Ramos (cell line): Measurements from ENCODE around the gene TCF4.
"Not testable (repeated sequence)": the region's sequence is repeated elsewhere in the genome, so short reads cannot be mapped to it uniquely, and the experiment has no call there.

Source experiments
- in situ Hi-C: fragments of 300-500 bp; cut with MboI; formaldehyde crosslinking; loops from one replicate; pipeline ENCODE4 v1.14.3; 2022; ENCODE audit warnings: low sequenced_read_pairs; ENCODE audit not compliant: unreplicated experiment

The TCF4 gene

DNA sequence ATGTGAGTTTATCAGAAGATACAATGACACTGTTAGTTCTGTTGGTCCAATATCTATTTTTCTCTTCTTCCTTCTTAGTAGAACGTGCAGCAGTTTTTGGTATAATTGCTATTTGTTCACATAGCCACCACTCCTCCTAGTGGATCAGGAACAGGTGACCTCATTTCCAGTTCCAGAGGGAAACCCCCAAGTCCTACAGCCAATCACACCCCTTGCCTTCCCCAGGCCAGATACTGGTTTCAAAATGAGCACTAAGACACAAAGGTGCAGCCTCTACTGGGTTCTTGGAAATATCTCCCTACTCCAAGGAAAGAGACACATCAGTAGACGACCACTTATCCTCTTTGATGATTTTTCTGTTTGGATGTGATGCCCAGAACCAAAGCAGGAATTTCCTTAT, 103.2 kb downstream of the TCF4 start:
- in situ Hi-C loops: no loop called here

DNA sequence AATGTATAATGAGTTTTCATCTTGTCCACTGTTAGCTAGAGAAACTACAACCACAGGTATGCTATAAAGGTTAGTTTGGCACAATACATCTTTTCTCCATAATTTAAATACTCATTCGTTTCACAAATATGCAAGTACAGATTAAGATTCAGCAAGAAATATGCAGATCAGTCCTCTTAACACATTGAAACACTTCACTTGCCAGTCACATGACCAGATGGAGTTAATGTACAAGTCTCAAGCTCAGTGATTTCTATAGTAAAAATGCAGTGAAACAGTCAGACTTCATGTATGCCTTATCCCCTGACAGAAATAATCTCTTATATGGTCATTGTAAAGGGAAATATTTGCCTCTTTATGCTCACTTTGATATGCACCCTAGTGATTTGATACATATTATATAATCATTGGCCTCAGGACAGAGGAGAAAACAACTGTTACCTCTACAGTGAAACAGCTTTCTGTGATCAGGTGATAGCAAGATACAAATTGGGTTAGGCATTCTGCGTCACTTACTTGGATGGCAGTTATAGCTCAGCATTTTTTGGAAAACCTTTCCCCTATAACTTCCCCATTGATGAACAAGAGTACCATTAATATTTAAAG, 104.6 kb downstream of the TCF4 start:
- in situ Hi-C loops: no loop called here

DNA sequence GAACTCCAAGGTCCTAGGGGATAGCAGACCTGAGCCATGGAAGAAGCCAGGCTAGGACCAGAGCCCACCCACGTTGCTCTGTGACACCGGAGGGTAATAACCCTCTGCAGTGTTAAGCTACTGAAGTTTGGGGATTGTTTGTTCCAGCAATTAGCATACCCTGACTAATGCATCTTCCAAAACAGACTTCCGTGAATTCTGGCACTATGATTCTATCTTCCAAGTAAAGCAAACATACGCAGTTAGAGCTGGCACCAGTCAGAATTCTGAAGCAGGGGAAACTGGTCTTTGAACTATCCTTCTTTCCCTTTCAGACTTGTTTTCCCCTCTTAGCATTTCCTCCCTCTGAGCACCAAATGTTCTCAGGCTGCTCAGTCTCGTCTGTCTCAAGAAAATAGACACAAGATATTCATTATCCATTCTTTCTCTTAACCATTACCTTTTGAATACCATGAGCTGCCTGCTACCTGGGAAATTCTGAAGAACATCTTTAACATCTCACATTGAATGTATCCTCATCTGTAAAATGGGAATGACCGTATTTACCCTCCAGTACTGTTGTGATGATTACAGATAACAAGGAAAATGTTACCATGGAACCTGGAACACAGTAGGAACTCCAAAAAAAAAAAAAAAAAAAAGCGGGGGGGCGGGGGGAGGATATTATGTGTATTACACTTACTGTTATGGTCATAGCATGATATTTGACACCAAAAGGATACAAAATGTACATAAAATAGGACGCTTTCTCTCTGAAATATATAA, 108.2 kb downstream of the TCF4 start:
- in situ Hi-C loops: no loop called here

DNA sequence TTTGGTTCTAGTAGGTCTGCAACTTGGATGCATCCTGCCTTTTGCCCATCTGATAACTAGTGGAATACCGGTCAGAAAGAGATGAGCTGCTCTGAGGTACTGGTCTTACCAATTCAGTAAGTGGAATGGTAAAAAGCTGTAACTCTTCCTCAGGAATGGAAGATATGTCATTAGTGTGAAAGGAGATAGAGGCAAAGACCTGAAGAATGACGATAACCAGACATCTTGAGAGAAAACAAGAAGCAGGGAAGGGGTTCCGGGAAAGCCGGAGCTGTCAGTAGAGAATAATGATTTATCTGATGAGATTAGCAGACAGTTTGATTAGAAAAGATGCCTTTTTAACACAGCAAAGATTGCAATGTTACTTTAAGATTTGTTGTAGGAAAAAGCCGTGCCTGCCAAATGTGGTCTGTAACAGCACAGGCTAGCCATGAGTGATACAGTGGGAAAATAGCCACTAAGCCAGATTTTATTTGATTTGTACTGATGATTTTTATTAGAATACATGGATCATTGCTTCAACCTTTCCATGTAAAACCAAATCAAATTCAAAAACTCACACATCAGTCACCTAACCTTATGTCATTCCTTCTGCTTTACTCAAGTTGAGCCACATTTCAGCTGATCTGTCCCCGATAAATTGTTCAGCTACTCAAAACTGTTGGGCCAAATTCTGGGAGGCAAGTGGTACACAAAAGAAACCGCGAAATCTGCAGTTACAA, 110.0 kb downstream of the TCF4 start:
- in situ Hi-C loops: no loop called here

DNA sequence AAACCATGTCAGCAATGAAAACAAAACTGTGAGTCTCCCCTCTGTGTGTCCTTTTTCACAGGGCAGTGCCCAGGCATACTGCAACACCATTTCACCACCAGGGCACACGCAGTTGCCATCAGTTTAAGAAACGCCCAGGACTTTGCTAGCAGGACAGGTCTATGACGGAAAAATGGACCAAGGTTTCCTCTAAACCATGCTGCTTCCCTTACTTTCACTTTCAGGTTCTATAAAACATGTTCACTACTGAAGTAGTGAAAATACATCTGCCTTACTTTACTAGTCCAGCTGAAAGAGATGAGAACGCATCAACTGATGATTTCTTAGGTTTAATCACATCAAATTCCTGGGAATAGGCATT, 110.5 kb downstream of the TCF4 start:
- in situ Hi-C loops: no loop called here

DNA sequence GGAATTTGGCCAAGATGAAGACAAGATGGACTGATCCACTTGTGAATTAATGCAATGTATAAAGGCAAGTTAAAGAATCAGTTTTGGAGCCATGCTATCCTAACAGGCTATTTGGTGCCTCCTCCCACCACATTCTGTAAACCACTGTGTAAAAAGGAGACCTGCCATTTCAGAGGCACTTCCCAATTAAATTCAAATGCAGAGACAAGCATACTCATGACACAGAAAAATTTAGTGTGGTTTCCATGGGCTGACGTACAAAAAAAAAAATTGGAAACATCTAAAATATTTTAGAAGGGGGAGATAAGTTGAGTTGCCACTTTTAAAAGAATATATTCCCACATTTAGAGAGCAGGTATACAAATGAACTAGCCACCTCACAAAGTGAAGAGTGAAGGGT, 112.1 kb downstream of the TCF4 start:
- in situ Hi-C loops: no loop called here

DNA sequence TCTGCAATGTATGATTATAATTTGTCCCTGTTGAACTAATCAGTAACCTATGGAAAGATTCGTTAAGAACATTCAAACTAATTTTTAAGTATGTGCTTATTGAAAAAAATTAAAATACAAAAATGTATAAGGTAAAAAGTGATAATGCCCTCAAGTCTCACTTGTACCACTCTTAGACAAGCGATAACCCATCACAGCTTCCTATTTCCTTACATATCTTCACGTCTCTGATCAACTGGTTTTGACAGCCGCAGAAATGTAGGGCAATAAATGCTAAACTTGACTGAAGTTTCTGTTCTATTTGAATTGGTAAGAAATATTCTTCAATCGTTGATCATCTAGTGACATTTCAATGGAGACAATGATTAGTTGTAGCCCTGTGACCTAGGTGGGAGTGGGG, 112.5 kb downstream of the TCF4 start:
- in situ Hi-C loops: no loop called here

DNA sequence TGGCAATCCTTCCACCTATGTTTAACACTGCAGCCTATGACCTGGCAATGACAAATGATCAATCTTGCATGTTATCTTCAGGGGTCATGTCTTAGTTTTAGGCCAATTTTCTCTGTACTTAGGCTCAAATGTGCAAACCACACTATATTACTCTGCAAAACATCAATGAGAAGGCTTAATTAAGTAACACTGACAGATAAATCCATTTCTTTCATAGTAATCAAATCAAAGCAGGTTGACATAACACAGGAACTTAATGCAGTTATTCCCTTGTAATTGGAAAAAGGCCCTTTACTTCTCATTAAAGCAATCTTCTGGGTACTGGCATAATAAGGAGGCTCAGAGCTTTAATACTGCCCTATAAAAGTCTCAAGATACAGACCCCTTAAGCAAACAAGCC, 114.4 kb downstream of the TCF4 start:
- in situ Hi-C loops: no loop called here

DNA sequence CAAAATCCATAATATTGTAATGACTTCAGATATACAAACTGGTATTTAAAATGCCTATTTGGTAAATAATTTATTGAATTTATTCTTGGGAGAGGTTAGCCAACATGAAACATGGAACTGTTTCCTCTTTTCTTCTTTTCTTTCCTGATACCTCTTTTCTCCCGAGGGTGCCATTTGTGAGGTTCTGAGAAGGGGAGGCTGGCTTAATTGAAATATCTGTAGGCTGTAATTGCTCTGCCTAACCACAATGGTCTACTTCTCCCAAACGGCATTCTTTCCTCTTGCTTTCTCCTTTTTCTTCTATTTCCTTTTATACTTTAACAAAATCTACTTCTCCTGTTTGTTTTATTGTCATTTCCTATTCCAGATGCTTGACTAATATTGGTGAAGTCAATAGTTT, 114.9 kb downstream of the TCF4 start:
- in situ Hi-C loops: no loop called here

DNA sequence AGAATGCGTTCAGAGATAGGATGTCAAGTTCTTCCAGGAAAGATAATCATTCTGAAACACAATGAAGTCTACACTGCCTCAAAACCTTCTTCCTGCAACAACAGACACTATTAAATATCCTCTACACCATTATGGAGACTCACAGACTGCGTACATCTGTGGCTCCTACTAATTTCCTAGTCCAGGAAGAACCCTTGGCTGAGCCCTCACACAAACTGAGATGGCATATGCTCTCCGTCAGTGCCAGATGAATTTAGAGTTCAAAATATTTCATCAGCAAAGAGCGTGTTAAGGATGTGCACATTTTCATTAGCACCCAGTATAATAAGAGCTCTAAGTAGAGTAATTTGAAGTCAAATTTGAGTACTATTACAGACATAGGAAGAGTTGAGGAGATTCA, 117.2 kb downstream of the TCF4 start:
- in situ Hi-C loops: no loop called here

DNA sequence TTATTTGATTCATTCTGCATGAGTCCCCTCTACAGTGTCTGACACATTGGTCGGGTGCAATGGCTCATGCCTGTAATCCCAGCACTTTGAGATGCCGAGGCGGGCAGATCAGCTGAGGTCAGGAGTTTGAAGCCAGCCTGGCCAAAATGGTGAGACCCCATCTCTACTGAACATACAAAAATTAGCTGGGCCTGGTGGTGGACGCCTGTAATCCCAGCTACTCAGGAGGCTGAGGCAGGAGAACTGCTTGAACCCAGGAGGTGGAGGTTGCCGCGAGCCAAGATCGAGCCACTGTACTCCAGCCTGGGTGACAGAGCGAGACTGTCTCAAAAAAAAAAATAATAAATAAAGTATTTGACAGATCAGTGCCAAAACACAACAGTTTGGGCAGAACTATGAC, 118.9 kb downstream of the TCF4 start:
- in situ Hi-C loops: not testable (repeated sequence)

DNA sequence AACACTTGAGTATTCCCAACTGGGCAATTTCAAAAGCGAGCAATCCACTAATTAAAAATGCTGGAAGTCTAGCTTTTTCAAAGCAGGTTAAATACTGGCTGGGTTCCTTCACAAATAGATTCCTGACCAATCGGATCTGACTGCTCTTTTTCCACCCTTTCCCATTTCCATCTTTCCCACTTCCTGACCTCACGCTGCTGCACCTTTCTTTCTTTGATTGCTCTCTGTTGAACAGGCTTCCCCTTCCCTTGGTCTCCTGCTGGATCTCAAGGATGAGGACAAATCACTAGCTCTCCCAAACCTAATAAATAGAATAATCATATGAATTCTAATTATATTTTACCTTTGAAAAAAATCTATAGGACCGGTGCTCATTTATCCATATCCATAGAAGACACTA, 121.2 kb downstream of the TCF4 start:
- in situ Hi-C loops: no loop called here

DNA sequence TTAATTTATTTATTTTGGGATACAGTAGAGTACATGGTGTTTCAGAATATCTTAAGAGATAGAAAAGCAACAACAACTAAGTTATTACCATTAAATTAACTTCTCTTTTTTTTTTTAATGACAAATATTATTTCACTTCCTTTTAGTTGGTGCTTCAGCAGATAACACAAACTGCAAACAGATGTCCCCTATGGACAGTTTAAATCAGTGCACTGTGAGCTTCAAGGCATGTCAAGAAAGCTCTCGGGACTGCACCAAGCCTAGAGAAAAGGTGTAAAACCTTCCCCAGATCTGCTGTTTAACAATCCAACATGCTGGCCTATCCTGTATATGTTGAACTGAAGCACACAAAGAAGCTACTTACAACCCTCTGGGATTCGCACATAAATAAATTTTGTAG, 122.7 kb downstream of the TCF4 start:
- in situ Hi-C loops: no loop called here

DNA sequence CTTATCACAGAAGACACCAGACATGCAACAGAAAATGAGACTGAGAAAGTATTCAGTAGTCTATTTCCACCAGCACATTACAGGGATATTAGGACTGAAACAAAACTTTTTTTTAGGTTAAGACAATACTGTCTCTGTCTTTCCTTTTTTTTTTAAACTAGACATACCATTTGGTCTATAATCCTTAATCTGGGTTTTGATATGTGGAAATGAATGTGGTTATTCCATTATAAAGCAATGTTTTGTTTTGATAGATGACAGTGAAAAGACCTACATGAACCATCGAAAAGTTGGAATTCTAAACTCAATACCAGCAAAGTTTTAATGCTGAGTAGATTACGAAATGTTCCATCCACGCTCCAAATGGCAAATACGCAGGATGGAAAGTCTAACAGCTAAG, 123.4 kb downstream of the TCF4 start:
- in situ Hi-C loops: no loop called here

DNA sequence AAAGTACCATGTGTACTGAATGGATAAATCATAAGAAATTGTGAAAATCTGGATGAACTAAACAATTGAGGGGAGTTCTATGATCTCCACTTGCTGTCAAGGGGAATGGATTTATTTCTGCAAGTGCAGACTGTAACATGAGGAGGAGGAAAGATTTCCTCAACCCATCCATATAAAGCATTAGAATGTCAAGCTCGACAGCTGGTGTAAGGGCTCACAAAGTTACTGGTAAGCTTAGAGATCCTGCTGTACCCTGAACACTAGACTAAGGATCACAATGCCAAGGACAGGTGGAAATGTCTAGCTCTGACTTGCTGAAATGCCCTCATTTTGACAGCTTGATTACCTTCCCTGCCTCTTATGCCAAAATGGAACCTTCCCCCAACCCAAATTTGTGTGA, 125.3 kb downstream of the TCF4 start:
- in situ Hi-C loops: no loop called here

DNA sequence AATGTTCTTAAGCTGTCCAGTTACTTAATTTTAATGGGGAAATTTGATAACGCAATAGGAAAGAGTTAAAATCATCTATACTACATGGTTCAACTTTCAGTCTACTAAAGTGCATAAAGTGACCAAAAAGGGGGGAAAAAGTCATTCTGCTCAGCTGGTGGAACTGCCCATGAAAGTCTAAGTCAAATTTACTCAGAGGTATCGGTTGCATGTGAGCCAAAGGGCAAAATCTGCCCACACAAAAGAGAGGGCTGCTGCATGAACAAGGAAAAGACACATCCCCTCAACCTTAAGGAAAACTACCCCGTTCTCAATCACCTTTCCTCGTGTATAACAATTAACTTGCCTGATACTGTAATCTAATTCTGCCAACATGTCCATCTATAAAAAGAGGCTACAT, 126.1 kb downstream of the TCF4 start:
- in situ Hi-C loops: no loop called here

DNA sequence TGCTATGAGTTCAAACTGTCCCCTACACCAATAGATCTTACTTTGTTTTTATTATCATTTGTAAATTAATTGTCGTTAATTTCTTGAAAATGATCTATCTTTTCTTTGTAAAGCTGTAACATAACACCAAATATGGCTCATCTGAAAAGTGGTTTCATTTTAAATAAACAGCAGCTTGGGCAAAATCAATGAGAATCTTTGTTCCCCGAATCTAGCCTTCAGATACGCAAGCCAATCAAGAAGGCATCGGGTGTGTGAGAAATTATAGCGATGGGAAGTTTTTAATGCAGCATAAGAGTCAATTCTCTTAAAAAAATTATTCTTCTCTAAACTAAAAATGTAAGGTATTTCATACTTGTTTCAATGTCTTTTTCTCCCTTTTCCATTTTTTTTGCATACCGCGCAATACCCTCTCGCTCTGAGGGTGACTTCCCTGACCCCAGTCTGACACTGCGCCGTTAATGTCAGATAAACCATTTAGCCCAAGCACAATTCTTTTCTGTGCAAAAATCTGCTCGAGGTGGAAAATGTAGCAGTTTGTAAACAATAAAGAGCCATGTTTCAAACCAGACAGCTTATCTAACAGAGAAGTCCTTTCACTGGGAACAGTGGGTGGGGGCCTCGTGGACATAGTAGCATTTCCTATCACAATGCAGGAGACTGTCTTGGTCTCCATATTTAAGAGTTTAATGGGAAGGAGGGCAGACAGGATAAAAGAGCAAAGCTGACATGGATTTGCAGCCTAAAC, 129.4 kb downstream of the TCF4 start:
- in situ Hi-C loops: no loop called here

DNA sequence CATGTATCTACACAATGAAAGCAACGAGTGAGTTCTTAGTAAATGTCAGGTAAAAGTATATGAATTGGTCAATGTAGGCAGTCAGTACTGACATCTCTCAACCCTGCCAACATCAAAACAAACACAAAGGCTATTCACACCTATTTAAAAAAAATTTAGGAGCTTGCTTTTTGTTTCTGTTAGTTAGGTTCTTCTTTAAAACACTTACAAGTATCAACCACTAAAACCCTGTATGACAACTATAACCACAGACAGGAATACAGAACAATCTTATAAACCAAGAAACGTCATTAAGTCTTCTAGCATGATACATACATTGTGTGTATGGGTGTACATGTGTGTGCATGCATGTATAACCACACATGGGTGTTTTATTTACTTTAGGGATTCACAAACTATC, 131.0 kb downstream of the TCF4 start:
- in situ Hi-C loops: no loop called here

DNA sequence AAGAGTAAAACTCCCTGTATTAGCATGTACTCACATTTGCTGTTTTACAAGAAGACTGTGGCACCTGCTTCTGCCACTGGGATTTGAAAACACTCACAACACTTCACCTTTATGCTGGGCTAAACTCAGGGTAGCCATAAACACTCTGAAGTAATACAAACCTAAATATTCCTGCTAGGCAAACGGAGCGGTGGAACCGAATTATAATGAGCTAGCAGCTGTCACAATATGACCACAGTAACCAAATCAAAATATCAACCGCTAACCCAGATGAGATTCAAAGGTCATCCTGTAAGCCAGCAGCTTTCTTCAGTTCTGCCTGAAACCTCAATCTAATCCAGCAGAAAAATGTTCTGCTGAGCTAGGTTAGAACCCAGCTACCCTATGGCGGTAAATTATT, 132.1 kb downstream of the TCF4 start:
- in situ Hi-C loops: no loop called here

DNA sequence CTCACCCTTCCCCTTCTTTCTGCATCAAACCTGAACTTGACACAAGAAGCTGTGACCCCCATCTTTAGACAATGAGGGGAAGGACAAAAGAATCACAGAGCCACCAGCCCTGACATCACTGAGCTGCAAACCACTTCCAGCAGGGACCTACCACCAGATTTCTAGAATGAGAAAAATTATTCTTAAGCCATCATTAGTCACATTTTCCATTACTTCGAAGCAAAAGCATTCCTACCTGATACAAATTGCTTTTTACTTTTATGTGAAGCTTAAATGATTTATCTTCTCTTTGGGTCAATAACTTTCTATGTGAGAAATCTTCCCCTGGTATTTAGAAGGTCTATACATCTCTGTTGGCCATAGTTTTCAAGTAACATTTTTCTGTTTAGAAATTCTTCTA, 134.8 kb downstream of the TCF4 start:
- in situ Hi-C loops: no loop called here

DNA sequence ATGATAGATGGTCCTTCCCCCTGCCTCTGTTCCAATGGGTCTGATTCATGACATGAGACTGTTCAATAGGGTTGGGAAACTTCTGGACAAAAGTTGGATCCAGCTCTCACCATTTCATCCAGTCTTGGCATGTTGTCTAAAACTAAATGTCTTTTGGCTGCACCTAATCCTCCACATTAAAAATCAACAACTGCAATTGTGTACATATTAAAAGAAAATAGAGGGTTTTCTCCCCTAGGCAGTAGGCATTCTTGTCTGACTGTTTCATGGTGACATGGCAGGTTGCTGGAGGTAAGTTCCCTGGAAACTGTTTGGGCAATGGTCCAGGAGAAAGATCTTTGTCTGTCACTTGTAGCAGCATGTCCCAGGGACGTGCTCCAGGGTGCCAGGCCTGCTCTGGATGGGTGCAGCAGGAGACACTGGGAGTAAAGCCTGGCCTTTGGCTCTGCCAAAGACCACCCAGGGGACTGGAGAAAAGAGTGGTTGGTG, 135.8 kb downstream of the TCF4 start:
- in situ Hi-C loops: no loop called here
